Measurements from ENCODE around the gene GLCE.
A peak's percentile ranks its signal among the peaks of the same experiment; 100 is the strongest.

DNA sequence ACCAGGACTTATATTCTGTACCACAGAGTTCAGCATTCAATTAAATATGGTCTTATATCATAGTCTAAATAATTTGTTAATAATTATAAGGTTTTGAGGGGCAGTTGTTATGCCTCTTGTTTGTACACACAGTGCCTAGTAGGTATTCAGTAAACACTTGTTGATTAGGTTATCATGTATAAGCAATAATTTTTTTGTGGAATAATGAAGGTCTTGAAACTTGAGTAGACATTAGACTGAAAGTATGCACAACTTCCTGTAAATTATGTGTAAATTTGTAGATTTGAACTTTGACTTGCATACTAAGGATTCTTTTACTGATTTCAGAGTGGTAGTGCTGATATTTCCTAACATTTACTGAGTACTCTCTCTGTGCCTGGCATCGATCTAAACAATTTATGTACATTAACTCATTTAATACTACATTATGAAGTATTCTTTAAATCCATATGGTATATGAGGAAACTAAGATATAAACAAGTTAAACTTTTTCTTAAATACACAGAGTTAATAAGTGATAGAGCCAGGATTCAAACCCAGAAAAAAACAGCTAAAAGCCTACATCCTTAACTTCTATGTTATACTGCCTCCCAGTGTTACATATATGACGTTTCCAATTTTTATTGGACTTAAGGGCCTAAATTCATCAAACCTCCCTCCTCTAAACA lies 65.1 kb downstream of the GLCE start:
- TF ChIP-seq, protein P1, sequence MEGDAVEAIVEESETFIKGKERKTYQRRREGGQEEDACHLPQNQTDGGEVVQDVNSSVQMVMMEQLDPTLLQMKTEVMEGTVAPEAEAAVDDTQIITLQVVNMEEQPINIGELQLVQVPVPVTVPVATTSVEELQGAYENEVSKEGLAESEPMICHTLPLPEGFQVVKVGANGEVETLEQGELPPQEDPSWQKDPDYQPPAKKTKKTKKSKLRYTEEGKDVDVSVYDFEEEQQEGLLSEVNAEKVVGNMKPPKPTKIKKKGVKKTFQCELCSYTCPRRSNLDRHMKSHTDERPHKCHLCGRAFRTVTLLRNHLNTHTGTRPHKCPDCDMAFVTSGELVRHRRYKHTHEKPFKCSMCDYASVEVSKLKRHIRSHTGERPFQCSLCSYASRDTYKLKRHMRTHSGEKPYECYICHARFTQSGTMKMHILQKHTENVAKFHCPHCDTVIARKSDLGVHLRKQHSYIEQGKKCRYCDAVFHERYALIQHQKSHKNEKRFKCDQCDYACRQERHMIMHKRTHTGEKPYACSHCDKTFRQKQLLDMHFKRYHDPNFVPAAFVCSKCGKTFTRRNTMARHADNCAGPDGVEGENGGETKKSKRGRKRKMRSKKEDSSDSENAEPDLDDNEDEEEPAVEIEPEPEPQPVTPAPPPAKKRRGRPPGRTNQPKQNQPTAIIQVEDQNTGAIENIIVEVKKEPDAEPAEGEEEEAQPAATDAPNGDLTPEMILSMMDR (IDR thresholded peaks at IDR 0.05), result peak in 5 of 7 experiments; percentile 27 to 44 (median 39)
- TF ChIP-seq POLR2A (IDR thresholded peaks at IDR 0.05), result no peak
